ENCODE data around the gene TMEM272. TPM values are rescaled to one million over a fixed set of nuclear protein-coding genes. Genes with fewer than 3 reads are reported as not detected.
"Not testable (repeated sequence)": the region's sequence is repeated elsewhere in the genome, so short reads cannot be mapped to it uniquely, and the experiment has no call there.

The TMEM272 gene
- total and polyA plus RNA-seq, 7 donors = under 0.01 to 0.28 TPM; not detected in 5

GRCh38 chr13:51827254-51827653 is 17.7 kb downstream of the TMEM272 start:
- Histone ChIP-seq H3K9me3 (no peaks in the 10 kb centered on the region), H3K36me3 (no peaks in the 10 kb centered on the region), H3K27me3 (no peaks in the 10 kb centered on the region), H3K27ac (peak overlapping the region in 3 of 4 donors; percentile 67 to 79 (median 69)), H3K4me3 (no peak overlapping the region), H3K4me1 (peaks cover 0 to 40% (median 37%) of the 10 kb centered on the region in 4 donors)
- no peak for TF ChIP-seq POLR2AphosphoS5 (IDR thresholded peaks at IDR 0.05)
- TF ChIP-seq POLR2A (IDR thresholded peaks at IDR 0.05) = no peak
- no peak for TF ChIP-seq EP300 (IDR thresholded peaks at IDR 0.05)
- TF ChIP-seq, protein P1, sequence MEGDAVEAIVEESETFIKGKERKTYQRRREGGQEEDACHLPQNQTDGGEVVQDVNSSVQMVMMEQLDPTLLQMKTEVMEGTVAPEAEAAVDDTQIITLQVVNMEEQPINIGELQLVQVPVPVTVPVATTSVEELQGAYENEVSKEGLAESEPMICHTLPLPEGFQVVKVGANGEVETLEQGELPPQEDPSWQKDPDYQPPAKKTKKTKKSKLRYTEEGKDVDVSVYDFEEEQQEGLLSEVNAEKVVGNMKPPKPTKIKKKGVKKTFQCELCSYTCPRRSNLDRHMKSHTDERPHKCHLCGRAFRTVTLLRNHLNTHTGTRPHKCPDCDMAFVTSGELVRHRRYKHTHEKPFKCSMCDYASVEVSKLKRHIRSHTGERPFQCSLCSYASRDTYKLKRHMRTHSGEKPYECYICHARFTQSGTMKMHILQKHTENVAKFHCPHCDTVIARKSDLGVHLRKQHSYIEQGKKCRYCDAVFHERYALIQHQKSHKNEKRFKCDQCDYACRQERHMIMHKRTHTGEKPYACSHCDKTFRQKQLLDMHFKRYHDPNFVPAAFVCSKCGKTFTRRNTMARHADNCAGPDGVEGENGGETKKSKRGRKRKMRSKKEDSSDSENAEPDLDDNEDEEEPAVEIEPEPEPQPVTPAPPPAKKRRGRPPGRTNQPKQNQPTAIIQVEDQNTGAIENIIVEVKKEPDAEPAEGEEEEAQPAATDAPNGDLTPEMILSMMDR (IDR thresholded peaks at IDR 0.05) = no peak
- DNase-seq = no peak
- 66 to 85% methylated on average over 4 of the region's 4 CpGs for WGBS, 2 donors
- intact Hi-C loops (cut with DNase I) = no loop called here

- TF ChIP-seq EP300 (IDR thresholded peaks at IDR 0.05) (peak in 3 of 4 donors; percentile 4 to 73 (median 73)), POLR2AphosphoS5 (IDR thresholded peaks at IDR 0.05) (peak; percentile 78 to 87 (median 84)), POLR2A (IDR thresholded peaks at IDR 0.05) (no peak)
- H3K9me3 ChIP-seq = no peaks in the 10 kb centered on the region
- intact Hi-C loops (cut with DNase I) = no loop called here
- no peak overlapping the region for H3K4me3 ChIP-seq
- H3K27me3 ChIP-seq = no peaks in the 10 kb centered on the region
- 56 to 82% methylated on average over 7 of the region's 7 CpGs for WGBS, 2 donors
- peaks cover 0 to 40% (median 37%) of the 10 kb centered on the region in 4 donors for H3K4me1 ChIP-seq
- peak overlapping the region; percentile 21 to 79 (median 68) for H3K27ac ChIP-seq
- DNase-seq = peak; percentile 95
- H3K36me3 ChIP-seq = no peaks in the 10 kb centered on the region
These were observed 18.4 kb downstream of the TMEM272 start for GRCh38 chr13:51826606-51827005.

- H3K36me3 ChIP-seq = no peaks in the 10 kb centered on the region
- H3K9me3 ChIP-seq = no peaks in the 10 kb centered on the region
- H3K27ac ChIP-seq = peak overlapping the region in 3 of 4 donors; percentile 67 to 79 (median 69)
- DNase-seq = no peak
- 73 to 88% methylated on average over 10 of the region's 10 CpGs for WGBS, 2 donors
- H3K4me3 ChIP-seq = no peak overlapping the region
- peaks cover 0 to 40% (median 37%) of the 10 kb centered on the region in 4 donors for H3K4me1 ChIP-seq
- TF ChIP-seq EP300 (IDR thresholded peaks at IDR 0.05) (no peak), POLR2A (IDR thresholded peaks at IDR 0.05) (no peak), POLR2AphosphoS5 (IDR thresholded peaks at IDR 0.05) (no peak)
- TF ChIP-seq, protein P1 (IDR thresholded peaks at IDR 0.05) = no peak
- intact Hi-C loops (cut with DNase I) = no loop called here
- H3K27me3 ChIP-seq = no peaks in the 10 kb centered on the region
These were observed 19.2 kb downstream of the TMEM272 start for GRCh38 chr13:51825681-51826254.

DNA sequence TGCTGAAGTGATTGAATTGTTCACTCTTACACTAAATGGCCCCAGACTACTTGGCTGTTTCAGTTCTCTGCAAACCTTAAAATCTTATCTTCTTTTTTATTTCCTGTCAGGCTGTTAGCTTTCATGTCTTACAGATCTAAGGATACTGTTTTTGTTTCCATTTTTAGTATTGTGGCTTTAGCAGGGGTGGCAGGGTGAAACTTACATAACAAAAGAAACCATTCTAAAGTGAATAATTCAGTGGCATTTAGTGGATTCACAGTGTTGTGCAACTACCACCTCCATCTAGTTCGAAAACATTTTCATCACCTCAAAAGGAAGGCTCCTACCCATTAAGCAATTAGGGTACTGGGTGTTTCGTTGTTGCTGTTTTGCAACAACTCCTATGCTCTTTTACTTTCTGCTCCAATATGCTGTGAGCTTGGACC is 19.8 kb downstream of the TMEM272 start:
- peak overlapping the region; percentile 20 to 79 (median 68) for H3K27ac ChIP-seq
- H3K9me3 ChIP-seq = no peaks in the 10 kb centered on the region
- WGBS, 2 donors = 45 to 77% methylated on average over 2 of the region's 2 CpGs
- no peak for DNase-seq
- H3K4me3 ChIP-seq = no peak overlapping the region
- no peak for TF ChIP-seq POLR2A (IDR thresholded peaks at IDR 0.05)
- H3K4me1 ChIP-seq = peaks cover 0 to 40% (median 37%) of the 10 kb centered on the region in 4 donors
- intact Hi-C loops (cut with DNase I) = no loop called here
- no peaks in the 10 kb centered on the region for H3K36me3 ChIP-seq
- H3K27me3 ChIP-seq = no peaks in the 10 kb centered on the region

GRCh38 chr13:51824712-51825111 is 20.3 kb downstream of the TMEM272 start:
- intact Hi-C loops (cut with DNase I) = not testable (repeated sequence)

GRCh38 chr13:51823863-51824262 is 21.1 kb downstream of the TMEM272 start:
- H3K27me3 ChIP-seq = no peaks in the 10 kb centered on the region
- H3K4me1 ChIP-seq = peaks cover 0 to 48% (median 41%) of the 10 kb centered on the region in 4 donors
- H3K27ac ChIP-seq = no peak overlapping the region
- no peak for DNase-seq
- H3K36me3 ChIP-seq = no peaks in the 10 kb centered on the region
- H3K9me3 ChIP-seq = no peaks in the 10 kb centered on the region
- TF ChIP-seq POLR2A (IDR thresholded peaks at IDR 0.05) = no peak
- 66 to 84% methylated on average over 2 of the region's 2 CpGs for WGBS, 2 donors
- intact Hi-C loops (cut with DNase I) = no loop called here
- H3K4me3 ChIP-seq = no peak overlapping the region

More at GRCh38 chr13:51824712-51825111, 20.3 kb downstream of the TMEM272 start:
- not testable (repeated sequence) for H3K36me3 ChIP-seq, H3K9me3 ChIP-seq, H3K4me3 ChIP-seq, H3K27me3 ChIP-seq
- DNase-seq = peak; percentile 26
- WGBS, 2 donors = 73 to 82% methylated on average over 11 of the region's 11 CpGs
- peaks cover 0 to 40% (median 37%) of the 10 kb centered on the region in 4 donors for H3K4me1 ChIP-seq
- H3K27ac ChIP-seq = peak overlapping the region in 3 of 4 donors; percentile 20 to 79 (median 67)
